ENCODE measurements around the gene PHLDA2.

PHLDA2 gene

GRCh38 chr11:2928605-2929530 lies at the start of gene PHLDA2:
Gene PHLDA2, minus strand, starts transcription at chr11:2929420. Its CDS starts 56 bp downstream, at chr11:2929364.
- DNase-seq (ENCODE audit: low read depth in 2 of 2) = no peak

DNA sequence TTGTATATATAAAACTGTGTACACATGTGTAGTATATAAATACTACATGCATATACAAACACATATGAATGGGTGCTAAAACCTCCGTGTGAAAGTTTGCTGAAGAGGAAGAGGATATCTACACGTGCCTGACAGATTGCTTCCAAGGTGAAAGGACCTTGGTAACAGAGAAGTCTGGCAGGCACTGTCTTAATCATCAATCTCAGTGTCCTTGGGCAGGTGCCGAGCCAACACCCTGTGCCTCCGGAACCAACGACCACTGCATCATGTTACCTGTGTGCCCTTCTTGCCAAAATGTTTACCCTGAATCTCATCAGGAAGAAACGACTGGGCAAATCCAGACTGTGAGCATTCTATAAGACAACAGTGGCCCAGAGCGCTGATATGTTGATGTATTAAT lies 47.9 kb upstream of the PHLDA2 start:
- no peak for DNase-seq (ENCODE audit: low read depth in 2 of 2)

GRCh38 chr11:2976294-2977063 lies 47.3 kb upstream of the PHLDA2 start:
- DNase-seq (ENCODE audit: low read depth in 2 of 2) = no peak

- DNase-seq (ENCODE audit: low read depth in 2 of 2) = no peak
Measured at GRCh38 chr11:2975594-2975993, 46.4 kb upstream of the PHLDA2 start.

GRCh38 chr11:2974272-2974671 lies 45.1 kb upstream of the PHLDA2 start:
- DNase-seq (ENCODE audit: low read depth in 2 of 2) = no peak

DNA sequence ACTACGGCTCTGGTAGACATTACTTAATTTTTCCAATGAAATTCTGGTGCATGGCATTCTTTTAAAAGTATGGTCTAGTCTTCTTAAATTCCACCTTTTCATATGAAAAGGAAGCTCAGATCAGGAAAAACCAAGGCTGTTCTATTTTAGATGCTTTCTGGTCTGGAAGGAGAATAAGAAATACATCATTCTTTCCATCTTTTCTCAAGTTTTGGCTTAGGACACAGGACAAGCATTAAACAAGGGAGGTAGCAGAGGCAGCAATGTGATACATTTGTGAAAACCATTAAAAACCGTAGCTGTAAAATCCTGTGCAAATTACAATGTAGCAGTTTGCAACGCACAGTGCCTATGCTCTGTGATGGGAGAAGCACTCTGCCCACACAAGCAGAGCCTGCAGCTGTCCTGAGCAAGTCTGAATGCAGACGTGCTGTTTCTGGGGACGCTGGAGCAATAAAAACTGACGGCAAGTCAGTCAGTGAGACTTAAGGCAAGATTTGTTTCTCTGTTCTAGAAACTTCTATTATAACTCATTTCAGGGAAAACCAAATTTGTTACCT lies 39.2 kb upstream of the PHLDA2 start:
- no peak for DNase-seq (ENCODE audit: low read depth in 2 of 2)

DNA sequence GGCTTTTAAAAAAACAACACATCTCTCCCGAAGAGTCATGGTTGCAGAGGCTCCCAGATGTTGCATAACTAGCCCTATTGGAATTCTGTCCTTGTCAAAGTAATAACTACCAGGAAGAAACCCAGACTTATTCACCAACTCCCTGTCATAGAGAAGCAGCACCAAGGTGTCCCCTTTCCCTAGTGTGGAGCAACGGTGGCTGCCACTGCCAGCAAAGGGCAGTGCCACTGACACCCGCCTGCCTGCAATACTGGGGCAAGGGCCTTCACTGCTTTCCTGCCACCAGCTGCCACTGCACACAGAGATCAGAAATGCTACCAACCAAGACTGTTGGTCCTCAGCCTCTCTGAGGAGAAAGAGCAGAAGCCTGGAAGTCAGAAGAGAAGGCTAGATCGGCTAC lies 35.6 kb upstream of the PHLDA2 start:
- no peak for DNase-seq (ENCODE audit: low read depth in 2 of 2)

DNA sequence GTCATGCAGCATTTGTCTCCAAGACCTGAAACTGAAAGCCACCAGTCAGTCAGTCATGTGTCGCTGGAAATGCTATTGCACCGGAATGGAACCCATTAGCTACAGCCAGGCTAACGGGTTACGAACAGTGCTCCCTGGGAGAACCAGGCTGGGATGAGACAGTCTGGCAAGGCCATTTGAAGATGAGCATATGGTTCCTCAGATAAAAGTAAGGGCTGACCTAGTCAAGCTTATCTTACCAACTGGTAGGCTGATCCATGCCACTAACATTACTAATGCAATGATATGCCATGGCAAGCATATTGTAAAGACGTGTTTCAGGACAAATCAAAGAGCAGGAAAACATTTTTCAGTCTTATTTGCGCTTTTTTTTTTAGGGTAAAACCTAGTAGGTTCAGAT lies 34.5 kb upstream of the PHLDA2 start:
- DNase-seq (ENCODE audit: low read depth in 2 of 2) = no peak

GRCh38 chr11:2963112-2963754 lies 34.0 kb upstream of the PHLDA2 start:
- DNase-seq (ENCODE audit: low read depth in 2 of 2) = no peak

DNA sequence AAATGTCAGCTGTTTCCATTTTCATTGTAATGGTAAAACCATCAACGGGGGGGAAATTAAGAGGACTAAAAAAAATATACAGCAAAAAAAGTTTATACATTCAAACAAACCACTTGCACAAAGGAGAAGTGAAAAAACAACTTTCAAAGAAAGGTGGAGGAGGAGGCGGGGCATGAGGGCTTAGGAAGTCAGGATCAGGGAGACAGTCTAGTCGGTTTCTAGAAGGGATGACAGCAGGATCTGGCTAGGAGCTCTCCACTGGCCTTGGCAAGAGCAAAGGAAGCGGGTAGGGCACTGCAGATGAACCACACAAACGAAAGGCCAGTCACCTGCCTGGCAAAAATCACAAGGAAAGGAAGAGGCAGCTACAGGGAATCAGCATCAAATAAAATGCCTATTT lies 31.9 kb upstream of the PHLDA2 start:
- DNase-seq (ENCODE audit: low read depth in 2 of 2) = no peak

DNA sequence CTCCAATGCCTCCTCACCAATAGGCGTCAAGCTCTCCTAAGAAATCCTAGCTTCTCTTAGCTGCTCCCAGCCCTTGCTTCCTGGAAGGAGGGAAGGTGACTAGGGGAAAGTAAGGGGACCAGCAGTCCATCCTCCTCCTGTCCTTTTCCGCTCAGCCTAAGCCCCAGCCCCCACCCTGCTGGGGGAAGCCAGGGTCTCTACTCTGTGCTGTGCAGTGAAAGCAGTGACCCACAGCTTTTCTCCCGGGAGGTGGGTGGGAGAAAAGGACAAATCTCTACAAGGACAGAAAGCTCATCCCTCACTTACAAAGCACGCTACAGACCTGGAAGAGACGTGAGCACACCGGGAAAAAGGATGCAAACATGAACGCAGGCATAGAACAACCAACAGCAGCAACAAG lies 30.9 kb upstream of the PHLDA2 start:
- no peak for DNase-seq (ENCODE audit: low read depth in 2 of 2)

DNA sequence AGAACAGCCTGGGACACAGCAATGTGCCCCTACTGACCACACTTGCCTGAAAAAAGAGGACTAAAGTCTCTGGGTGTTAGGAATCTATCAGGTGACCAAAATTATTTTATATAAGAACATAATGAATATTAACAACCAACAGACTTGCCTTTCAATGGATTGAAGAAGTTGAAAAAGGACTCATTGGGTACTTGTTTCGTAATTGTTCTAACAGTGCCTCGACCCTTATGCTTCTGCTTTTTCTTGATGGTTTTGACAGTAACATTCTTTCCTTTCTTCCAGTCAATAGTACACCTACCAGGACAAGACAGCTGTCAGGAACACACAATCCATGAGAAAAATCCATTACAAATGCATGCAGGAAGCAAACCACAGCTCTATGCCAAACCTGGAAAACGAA lies 29.0 kb upstream of the PHLDA2 start:
- DNase-seq (ENCODE audit: low read depth in 2 of 2) = no peak

GRCh38 chr11:2955906-2956476 lies 26.8 kb upstream of the PHLDA2 start:
- DNase-seq (ENCODE audit: low read depth in 2 of 2) = no peak

- no peak for DNase-seq (ENCODE audit: low read depth in 2 of 2)
Measured at GRCh38 chr11:2954263-2954662, 25.0 kb upstream of the PHLDA2 start.

- no peak for DNase-seq (ENCODE audit: low read depth in 2 of 2)
Measured at GRCh38 chr11:2952290-2952689, 23.1 kb upstream of the PHLDA2 start.

- DNase-seq (ENCODE audit: low read depth in 2 of 2) = no peak
Measured at GRCh38 chr11:2951231-2952110, 22.3 kb upstream of the PHLDA2 start.

- DNase-seq (ENCODE audit: low read depth in 2 of 2) = no peak
Measured at GRCh38 chr11:2950825-2951224, 21.6 kb upstream of the PHLDA2 start.

DNA sequence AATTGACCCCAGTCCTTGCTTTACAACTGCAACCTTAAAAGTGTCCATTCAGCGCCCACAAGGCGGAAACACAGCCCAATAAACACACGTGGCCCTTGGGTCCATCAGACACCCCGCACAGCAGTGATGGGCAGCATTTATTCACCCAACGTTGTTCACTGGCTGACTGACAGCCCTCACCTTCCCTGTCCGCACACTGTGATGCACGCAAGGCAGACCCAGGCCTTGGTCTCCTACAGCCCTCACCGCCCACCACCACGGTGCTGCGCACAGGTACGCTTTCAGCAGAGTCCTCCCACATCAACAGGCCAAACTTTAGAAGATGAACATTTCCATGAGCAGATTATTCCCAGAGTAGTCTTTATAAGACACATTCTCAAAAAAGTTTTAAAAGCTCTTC lies 20.7 kb upstream of the PHLDA2 start:
- DNase-seq (ENCODE audit: low read depth in 2 of 2) = no peak

- DNase-seq (ENCODE audit: low read depth in 2 of 2) = no peak
Measured at GRCh38 chr11:2947744-2948143, 18.5 kb upstream of the PHLDA2 start.

- DNase-seq (ENCODE audit: low read depth in 2 of 2) = no peak
Measured at GRCh38 chr11:2945757-2946287, 16.6 kb upstream of the PHLDA2 start.

All from stimulated activated CD8-positive, alpha-beta memory T cell treated with anti-CD3 and anti-CD28 coated beads, Interleukin-7, amount 100 ng/mL, for 1 hour (primary cell).